Measurements from ENCODE around the gene STK32C.
"Not testable (repeated sequence)": the region's sequence is repeated elsewhere in the genome, so short reads cannot be mapped to it uniquely, and the experiment has no call there.

Gene STK32C

DNA sequence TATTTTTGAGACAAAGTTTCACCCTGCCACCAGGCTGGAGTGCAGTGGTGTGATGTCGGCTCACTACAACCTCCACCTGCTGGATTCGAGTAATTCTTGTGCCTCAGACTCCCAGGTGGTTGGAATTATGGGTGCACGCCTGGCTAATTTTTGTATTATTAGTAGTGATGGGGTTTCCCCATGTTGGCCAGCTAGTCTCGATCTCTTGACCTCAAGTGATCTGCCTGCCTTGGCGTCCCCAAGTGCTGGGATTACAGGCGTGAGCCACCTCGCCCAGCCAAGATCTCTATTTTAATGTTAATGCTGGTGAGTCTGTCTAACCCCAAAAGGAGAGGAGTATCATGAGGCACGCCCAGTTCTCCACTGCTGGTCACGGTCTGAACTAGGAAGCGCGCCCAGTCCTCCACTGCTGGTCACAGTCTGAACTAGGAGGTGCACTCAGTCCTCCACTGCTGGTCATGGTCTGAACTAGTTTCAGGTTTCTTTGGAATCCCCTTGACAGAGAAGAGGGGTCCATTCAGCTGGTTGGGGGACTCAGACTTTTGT is 18.7 kb upstream of the STK32C start:
- peak in 1 of 42 donors; percentile 3 for DNase-seq

DNA sequence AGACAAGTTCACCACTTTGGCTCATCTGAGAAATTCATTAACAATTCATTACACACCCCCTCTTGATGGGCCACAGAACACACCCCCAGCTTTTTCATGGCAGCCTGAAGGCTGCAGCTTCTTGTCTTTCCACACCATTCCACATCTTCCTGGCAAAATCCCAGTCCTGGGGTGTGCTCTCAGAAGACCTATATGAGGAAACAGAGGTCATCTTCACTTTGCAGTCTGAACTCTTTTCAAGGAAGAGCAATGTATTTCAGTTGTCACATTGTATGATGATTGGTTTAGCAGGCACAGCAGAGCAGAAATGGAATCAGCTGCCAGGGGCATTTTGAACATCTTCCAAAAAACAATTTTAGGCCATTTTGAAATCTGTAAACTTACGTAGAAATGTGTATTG is 16.4 kb upstream of the STK32C start:
- intact Hi-C loops (cut with DNase I), result no loop called here
- peak in 1 of 42 donors; percentile 7 for DNase-seq

More for the DNA sequence above, 18.7 kb upstream of the STK32C start:
- intact Hi-C loops (cut with DNase I), result no loop called here

DNA sequence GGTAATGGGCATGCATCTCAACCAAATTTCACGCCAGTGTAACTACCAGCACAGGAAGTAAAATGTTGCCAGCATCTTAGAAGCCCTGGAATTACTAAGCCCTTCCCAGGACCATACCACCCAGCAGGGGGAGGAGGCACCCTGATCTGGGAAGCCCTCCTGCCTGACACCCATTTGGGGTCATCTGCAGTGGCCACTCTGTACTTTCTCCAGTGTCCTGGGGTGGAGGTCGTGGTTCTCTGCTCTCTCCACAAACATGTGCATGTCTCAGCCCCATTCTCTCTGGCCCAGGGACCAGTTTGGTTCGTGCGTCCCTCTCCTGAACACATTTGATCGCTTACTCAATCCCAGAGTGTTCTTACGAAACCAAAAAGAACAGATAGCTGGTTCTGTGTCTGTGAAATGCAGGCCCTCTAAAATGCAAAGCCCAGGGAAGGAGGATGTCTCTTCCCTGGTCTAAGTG is 14.9 kb upstream of the STK32C start:
- peak in 1 of 42 donors; percentile 8 for DNase-seq
- intact Hi-C loops (cut with DNase I), result no loop called here

DNA sequence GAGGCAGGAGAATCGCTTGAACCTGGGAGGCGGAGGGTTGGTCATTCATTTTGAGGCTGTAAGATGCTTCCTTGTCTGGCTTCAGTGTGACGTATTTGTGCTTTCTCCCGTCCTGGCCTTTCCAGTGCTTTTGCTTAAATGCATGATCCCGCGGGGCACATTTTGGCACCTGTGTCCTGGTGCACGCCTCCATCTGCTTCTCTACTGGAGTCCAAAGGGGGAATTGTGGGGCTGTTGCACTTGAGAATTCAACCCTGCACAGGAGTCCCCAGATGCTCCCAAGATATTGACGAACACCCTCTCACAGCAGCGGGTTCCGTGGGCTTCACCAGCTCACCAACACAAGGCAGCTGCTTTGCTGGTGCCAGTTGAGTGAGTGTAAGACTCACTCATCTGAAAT is 14.0 kb upstream of the STK32C start:
- intact Hi-C loops (cut with DNase I), result no loop called here
- DNase-seq, result peak in 1 of 42 donors; percentile 11

DNA sequence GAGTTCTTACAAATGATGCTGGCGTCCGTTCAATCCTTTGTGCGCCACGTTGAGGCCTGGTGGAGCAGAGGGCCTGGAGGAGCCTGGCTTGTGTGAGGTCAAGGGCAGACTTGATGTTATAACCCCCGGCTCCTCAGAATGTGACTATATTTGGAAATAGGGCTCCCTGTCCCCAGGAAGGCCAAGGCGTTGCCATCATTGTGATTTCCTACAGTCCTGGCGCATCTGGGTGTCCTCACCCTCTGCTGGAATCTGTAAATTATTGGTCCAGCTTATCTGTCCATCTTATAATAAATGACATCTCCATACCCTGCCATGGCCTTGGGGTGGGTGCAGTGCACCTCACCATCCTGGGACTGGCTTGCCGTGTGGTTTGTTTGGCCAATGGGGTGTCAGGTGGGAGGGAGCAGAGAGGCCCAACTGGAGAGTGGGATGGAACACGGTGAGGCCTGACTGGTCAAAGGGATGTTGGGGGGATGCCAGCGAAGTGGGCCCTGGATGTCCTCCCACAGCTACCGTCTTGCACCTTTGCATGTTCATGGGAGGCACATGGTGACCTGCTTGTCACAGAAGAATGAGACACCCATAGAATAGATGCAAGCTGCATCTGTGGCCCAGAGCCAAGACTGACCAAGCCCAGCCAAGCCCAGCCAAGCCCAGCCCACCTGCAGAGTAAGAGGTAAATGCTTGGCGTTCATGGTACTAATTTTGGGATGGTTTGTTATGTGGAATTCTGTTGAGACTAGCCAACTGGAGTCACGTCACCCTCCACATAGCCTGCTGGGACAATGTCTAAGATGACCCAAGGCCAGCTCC is 13.1 kb upstream of the STK32C start:
- DNase-seq, result peak in 1 of 42 donors; percentile 5
- intact Hi-C loops (cut with DNase I), result no loop called here

DNA sequence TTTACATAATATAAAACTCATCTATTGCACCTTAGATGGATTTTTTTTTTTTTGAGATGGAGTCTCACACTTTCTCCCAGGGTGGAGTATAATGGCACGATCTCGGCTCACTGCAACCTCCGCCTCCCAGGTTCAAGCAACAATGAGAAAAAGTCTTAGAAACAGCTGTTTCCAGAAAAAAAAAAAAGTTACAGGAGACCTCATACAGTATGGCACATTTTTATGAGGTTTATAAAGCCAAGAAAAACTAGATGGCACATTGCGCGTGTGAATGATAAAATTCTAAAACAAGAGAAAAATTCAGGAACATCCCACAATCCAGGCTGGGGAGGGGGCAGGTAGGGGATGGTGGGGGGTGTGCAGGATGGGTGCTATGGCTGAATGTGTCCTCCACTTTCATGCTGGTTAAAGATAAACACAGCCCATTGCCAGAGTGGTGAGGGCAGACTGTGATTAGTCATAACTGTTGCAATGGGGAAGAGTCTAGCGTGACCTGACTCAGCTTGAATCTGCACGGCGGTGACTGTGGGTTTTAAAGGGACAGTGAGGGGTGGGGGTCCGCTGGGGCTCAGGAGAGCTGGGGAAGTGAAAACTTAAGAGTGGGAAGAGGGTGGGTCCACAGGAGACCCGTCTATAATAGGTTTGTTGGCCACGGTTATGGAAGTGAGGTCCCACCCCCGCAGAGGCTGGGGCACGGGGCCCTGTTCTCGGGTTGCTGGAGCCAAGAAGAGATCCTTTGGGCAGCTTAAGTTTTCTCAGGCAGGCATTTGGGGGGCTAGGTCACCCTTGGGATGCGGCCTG is 12.3 kb upstream of the STK32C start:
- DNase-seq, result peak in 4 of 42 donors; percentile 13 to 59 (median 33)
- intact Hi-C loops (cut with DNase I), result no loop called here

DNA sequence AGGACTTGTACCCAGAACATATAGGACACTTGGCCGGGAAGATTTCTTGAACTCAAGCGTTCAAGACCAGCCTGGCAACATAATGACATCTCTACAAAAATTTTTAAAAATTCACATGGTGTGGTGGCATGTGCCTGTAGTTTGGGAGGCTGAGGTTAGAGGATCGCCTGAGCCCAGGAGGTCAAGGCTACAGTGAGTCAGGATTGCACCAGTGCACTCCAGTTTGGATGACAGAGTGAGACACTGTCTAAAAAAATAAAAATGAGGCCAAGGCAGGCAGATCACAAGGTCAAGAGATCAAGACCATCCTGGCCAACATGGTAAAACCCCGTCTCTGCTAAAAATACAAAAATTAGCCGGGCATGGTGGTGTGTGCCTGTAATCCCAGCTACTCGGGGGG is 9.7 kb upstream of the STK32C start:
- DNase-seq; intact Hi-C loops (cut with DNase I): not testable (repeated sequence)

DNA sequence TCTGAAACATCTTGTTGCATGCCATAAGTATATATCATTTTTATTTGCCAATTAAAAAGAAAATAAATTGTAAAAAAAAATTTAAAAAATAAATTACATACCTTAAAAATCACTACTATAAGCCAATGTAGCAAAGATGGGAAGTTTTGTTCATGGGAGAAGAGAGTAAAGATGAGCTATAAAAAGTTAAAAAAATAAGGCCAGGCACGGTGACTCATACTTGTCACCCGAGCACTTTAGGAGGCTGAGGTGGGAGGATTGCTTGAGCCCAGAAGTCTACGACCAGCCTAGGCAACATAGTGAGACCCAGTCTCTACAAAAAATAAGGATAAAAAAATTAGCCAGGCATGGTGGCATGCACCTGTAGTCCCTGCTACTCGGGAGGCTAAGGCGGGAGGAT is 8.4 kb upstream of the STK32C start:
- intact Hi-C loops (cut with DNase I), result no loop called here
- DNase-seq, result peak in 1 of 42 donors; percentile 1

DNA sequence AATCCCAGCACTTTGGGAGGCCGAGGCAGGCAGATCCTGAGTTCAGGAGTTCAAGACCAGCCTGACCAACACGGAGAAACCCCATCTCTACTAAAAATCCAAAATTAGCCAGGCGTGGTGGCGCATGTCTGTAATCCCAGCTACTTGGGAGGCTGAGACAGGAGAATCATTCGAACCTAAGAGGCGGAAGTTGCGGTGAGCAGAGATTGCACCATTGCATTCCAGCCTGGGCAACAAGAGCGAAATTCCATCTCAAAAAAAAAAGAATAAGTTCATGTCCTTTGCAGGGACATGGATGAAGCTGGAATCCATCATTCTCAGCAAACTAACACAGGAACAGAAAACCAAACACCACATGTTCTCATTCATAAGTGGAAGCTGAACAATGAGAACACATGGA is 7.1 kb upstream of the STK32C start:
- intact Hi-C loops (cut with DNase I), result not testable (repeated sequence)
- DNase-seq, result peak in 1 of 42 donors; percentile 2

DNA sequence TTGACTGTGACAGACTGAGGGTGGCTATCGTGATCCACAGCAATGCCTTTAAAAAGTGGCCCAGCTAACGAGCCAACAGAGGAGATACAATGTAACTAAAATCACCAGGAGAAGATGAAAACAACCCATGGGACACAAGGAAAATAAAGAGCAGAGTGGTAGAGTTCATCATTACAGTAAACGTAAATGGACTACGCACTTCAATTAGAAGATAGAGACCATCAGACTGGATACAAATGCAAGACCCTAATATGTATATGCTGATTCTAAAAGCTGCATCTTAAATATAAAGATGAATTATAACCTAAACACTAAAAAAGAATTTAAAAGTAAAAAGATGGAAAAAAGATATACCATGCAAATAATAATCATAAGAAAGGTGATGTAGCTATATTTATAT is 6.6 kb upstream of the STK32C start:
- intact Hi-C loops (cut with DNase I), result no loop called here
- DNase-seq, result no peak

DNA sequence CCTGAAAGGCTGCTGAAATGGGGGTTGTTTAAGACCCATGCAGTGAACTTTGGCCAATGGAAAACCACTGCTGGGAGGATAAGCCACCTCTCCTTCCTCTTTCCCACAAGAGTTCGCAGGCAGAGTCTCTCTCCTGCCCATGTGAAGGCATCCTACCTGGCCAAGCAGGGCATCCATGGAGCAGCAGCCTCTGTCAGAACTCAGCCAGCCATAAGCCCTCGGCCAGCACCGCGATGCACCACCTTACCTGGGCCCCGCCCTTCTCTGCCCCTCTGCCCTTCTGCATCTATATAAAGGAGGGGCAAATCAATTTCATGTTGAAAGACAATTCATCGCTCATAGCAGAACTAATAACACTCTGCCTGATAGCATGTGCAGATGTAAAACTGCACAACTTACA is 6.1 kb upstream of the STK32C start:
- no peak for DNase-seq
- intact Hi-C loops (cut with DNase I), result no loop called here

DNA sequence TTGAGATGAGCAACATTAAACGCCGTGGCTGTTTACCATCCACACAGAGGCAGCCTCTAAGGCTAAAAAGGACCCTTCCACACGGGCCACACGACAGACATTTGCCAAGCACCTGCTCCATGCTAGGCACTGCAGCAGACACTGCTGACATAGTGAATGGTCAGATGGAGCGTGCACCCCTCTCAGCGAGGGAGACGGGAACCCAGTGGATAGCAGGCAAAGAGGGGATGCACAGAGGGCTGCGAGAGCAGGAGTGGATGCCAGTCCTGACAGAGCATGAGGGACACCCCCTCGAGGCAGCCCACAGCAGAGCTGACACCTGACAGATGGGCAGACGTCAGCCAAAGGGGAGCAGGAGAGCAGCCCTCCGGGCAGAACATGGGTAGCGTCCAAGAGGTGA is 5.6 kb upstream of the STK32C start:
- intact Hi-C loops (cut with DNase I), result no loop called here
- peak in 1 of 42 donors; percentile 12 for DNase-seq

DNA sequence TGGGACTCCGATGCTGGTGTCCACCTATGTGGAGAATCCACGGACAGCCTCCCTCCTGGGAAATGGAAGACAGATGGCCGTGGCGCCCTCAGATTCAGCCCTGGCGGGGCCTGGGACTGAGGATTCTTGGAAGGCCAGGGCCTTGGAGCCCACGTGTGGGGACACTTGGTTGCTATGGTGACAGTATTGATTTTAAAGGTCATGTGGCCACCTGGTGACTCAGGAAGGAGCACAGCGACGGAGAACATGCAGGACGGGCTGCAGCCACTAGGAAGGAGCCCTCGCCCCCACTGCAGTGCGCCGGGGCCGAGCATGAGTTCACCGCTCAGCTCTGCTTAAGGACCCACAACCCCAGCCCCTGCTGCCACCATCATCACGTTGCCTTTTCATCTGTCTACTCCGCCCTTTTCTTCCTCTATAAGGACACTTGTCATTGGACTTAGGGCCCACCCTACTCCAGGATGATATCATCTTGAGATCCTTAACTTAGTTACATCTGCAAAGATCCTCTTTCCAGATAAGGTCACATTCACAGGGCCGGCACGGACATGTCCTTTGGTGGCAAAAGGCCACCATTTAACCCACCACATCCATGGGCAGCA is 3.7 kb upstream of the STK32C start:
- peak in 6 of 42 donors; percentile 2 to 36 (median 16) for DNase-seq
- intact Hi-C loops (cut with DNase I), result no loop called here

DNA sequence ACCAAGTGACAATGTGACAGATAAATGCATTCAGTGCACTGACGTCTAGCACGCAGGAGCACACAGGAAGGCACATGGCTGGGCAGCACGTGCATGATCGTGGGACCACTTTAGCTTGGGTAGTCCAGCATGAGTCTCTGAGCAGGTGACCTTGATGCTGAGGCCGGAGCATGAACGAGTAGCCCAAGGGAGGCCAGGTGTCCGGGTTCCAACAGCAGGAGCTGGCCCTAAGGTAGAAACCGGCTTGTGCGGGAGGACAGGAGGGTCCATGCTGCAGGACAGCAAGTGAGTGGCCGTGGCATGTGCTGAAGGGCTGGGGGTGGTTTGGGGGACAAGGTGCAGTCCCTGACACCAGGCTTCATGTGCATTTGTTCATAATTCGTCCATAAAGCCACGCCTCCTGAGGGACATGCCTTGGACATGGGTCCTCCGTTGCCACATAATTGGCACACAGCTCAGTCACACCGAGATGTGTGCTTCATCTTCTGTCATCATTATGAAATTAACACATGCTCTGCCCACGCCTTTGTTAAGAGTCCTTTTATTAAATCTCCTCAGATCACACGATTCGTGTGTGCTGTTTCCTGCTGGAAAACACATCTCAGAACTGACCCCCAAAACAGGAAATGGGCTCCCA is 3.1 kb upstream of the STK32C start:
- DNase-seq, result peak in 5 of 42 donors; percentile 1 to 19 (median 8)
- intact Hi-C loops (cut with DNase I), result no loop called here

DNA sequence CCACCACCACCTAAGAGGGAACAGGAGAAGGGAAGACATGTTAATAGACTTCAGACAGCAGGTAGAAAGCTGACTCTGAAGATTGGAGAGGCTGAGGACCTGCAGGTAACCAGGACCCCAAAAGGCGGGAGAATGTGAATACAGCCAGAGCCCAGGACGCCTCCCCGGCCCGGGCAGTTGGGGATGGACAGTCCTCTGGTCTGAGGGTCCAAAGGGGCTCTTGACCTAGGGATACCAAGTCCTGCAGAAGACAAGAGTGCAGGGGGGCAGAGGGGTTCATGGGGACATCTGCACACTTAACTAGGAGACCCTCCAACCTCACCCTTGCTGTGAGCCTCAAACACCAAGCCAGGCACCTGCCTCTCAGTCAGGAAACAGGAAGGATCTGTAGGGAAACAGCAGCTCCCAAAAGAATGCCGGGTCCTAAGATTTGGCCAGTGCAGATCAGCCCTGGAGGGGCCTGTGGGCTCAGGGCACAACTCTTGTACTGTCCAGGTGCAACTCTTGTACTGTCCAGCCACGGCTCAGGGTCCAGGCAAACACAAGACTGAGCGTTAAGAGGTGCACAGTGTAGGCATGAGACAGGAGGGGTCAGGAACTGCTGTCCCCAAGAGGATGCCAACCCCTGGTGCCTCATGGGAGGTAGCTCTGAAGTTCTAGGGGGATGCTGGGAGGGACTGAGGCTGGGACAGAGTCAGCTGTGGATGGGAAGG is 2.3 kb upstream of the STK32C start:
- intact Hi-C loops (cut with DNase I), result loop anchor here (10.0 kb wide), 1 partner anchor 225 kb away; the partner anchor contains the start of gene INPP5A
- DNase-seq, result peak in 4 of 42 donors; percentile 1 to 36 (median 10)

DNA sequence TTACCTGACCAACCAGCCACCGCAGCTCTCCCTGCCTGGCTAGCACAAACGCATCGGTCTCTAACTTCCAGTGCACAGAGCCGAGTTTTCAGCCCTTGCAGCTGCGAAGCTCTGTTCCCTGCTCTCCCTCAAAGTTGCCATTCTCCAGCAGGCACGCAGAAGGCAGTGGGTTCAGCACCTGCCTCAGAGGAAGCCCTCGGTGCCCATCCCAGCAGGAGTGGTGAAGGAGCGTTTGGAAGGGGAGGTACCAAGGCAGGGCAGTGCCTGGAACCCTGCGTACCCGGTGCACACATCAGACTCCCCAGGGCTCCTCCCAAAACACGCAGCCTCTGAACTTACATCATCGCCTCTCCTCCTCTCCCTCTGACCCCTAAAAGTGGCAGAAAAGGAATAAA is 1.7 kb upstream of the STK32C start:
- intact Hi-C loops (cut with DNase I), result loop anchor here (10.0 kb wide), 1 partner anchor 225 kb away; the partner anchor contains the start of gene INPP5A

DNA sequence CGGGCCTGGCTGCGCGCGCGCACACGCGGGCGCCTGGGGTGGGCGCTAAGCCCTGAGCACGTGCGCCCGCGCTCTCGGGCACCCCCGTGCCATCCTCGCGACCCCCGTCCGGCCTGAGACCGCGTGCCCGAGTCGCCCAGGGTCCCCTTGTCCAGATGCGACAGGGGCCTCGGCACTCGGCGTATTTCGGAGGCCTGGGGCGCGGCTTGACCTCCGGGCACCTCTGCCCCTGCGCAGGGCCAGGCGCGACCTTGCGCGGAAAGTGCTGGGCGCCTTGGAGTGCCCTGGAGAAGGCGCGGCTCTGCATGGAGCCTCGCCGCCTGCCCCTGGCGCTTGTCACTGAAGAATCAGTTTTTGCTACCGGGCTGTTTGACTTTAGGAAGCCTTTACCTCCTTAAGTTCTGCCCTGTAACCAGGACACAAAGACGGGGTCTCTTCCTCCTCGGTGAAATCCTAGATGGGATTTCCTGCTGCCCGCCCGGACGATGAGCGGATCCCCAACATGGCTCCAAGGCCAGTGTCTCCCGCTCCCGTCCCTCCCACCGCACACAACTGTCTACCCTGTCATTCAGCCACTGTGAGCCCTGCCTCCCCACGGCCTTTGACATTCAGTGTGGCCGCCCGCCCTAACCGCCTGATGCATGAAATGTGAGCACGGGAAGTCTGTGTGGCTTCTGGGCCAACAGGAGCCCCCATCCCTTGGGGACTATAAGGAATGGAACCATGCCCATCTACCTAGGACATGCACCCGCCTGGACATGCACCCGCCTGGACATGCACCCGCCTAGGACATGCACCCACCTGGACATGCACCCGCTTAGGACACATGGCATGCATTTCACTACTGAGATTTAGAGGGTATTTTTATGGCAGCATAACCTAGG is 1.1 kb upstream of the STK32C start:
- peak in 5 of 42 donors; percentile 8 to 44 (median 17) for DNase-seq
- intact Hi-C loops (cut with DNase I), result loop anchor here (10.0 kb wide), 1 partner anchor 226 kb away; the partner anchor contains the start of gene INPP5A

More for the DNA sequence above, 1.7 kb upstream of the STK32C start:
- peak in 5 of 42 donors; percentile 5 to 35 (median 16) for DNase-seq
